B cell (primary cell): Measurements from ENCODE around the gene LRRC4C.

ENCODE experiments used
- EZH2 ChIP-seq: IDR thresholded peaks from 2 replicates; pipeline ENCODE4 v1.6.1; 2012; ENCODE audit warnings: borderline replicate concordance, low read depth, mild to moderate bottlenecking, moderate library complexity, low read length; ENCODE audit not compliant: insufficient read depth, poor library complexity, severe bottlenecking
- TF ChIP-seq, protein P1 (sequence below): fragments of 200-600 bp; IDR thresholded peaks from one replicate; pipeline ENCODE4 v1.8.0; 2022; ENCODE audit warnings: antibody characterized with exemption, mild to moderate bottlenecking

DNA sequence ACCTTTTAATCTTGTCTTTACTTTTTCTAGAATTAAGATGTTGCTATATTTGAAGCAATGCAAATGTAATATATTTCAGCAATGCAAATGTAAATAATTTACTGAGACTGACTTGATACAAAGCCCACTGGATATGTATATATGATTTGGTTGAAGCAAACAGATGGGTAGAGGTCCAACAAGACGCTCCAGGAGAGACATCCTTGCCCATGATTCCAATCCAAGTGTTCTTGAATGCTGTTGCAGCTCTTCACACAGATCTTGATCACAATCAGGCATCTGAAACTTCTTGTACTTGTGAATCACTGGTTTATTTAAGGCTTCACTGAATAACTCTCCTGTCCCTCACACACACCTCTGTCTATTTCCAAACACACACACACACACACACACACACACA lies 507.0 kb downstream of the LRRC4C start:
- no peak for TF ChIP-seq EZH2
- TF ChIP-seq, protein P1, sequence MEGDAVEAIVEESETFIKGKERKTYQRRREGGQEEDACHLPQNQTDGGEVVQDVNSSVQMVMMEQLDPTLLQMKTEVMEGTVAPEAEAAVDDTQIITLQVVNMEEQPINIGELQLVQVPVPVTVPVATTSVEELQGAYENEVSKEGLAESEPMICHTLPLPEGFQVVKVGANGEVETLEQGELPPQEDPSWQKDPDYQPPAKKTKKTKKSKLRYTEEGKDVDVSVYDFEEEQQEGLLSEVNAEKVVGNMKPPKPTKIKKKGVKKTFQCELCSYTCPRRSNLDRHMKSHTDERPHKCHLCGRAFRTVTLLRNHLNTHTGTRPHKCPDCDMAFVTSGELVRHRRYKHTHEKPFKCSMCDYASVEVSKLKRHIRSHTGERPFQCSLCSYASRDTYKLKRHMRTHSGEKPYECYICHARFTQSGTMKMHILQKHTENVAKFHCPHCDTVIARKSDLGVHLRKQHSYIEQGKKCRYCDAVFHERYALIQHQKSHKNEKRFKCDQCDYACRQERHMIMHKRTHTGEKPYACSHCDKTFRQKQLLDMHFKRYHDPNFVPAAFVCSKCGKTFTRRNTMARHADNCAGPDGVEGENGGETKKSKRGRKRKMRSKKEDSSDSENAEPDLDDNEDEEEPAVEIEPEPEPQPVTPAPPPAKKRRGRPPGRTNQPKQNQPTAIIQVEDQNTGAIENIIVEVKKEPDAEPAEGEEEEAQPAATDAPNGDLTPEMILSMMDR: no peak
